ENCODE measurements around the gene SELENOI.

The SELENOI gene

DNA sequence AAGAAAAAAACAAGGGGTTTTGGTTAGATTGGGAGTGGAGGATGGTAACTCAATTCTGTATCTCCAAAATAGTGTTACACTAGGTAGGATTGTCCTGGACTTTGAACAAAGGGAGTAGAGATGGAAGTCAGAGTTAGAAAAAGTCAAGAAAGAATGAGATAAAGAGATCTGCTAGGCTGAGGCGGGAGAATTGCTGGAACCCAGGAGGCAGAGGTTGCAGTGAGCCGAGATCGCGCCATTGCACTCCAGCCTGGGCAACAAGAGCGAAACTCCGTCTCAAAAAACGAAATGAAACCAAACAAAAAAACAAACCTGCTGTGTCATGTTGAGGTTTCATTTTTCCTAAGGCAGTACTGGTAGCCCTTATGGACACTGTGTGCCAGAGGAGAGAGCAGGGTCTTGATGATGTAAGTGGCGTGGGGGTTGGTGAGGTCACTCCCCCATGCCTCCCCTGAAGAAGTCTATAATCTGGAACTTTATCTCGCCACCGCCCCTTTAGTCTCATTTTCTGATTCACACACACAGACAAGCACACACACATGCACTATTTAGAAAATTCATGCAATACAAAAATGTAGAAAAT is 66.2 kb downstream of the SELENOI start:
- peak in 1 of 5 donors; percentile 64 for DNase-seq

DNA sequence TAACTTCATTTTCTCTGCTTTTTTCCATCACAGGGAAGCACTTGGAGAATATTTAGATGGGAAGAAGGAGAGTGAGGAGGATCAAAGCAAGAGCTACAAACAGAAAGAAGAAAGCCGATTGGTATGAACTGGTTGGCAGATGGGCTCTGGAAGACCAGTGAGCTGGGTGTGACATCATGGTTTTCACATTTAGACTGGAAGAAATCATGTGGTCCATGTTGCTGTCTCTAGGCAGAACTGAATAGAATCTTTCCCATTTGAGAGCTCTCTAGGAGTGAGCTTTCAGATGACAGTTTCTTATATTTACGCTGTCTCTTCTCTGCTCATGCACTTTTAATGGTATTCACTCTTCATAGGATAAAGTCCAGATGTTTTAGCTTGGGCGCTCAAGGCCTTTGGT is 68.4 kb downstream of the SELENOI start:
- DNase-seq: no peak

DNA sequence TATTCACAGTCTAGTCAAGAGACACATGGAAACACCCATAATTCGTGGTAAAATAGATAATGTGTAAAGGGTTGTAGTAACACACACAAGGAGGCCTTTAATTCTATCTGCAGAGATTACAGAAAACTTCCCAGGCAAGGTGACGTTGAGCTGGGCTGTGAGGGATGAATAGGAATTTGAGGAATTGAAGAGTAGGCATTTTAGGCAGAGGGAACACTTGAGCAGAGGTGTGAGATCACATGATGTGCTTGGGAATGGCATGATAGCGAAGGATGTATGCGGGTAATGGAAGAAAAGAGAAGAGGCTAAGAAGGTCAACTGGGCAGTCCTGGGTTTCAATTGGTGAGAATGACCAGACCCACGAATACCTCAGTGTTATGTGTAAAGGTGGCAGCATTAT is 76.0 kb downstream of the SELENOI start:
- no peak for DNase-seq

GRCh38 chr2:26422947-26423629 is 77.1 kb downstream of the SELENOI start:
- DNase-seq: no peak

DNA sequence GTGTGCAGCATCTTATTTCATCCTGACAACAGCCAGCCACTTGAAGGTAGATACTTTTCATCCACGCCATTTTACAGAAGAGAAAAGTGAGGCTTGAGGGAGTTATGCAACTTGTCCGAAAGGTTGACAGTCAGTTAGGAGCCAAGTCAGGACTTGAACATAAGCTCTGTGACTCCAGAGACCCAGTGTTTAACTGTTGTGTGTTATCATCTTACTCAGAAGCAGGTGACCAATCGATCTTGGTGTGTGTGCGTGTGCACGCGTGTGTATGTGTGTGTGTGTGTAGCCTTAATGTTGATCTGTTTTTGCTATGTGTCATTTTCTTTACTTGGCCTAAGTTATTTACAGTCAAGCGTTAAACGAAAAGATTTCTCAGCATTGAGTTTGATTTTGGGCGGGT is 77.8 kb downstream of the SELENOI start:
- no peak for DNase-seq

DNA sequence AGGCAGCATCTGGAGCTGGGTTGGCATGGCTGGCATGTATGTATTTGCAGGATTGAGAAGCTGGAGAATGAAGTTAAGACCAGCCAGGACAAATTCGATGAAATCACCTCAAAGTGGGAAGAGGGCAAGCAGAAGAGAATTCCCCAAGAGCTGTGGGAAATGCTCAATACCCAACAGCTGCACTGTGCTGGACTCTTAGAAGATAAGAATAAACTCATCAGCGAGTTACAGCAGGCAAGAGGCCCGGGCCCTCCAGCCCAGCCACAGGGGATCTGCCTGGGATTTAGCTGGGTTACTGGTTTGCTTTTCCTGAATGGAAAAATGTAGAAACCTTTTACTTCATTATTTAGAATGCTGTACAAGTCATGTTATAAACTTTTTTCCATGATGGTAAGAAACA is 78.3 kb downstream of the SELENOI start:
- DNase-seq: no peak

GRCh38 chr2:26428846-26429245 is 82.9 kb downstream of the SELENOI start:
- DNase-seq: no peak

GRCh38 chr2:26429779-26430578 is 84.0 kb downstream of the SELENOI start:
- no peak for DNase-seq

- no peak for DNase-seq
These were observed 84.9 kb downstream of the SELENOI start for GRCh38 chr2:26430826-26431225.

DNA sequence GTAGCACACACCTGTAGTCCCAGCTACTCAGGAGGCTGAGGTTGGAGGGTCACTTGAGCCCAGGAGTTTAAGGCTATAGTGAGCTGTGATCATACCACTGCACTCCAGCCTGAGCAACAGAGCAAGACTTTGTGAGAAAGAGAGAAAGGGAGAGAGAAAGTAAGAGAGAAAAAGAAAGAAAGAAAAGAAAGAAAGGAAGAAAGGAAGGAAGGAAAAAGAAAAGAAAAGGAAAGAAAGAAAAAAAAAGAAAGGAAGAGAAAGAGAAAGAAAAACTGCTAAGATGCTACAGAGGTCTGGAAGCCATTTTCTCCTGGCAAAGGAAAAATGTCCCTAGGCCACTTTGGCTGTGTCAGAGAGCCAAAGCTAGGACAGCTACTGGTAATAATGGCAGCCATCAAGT is 86.4 kb downstream of the SELENOI start:
- no peak for DNase-seq

DNA sequence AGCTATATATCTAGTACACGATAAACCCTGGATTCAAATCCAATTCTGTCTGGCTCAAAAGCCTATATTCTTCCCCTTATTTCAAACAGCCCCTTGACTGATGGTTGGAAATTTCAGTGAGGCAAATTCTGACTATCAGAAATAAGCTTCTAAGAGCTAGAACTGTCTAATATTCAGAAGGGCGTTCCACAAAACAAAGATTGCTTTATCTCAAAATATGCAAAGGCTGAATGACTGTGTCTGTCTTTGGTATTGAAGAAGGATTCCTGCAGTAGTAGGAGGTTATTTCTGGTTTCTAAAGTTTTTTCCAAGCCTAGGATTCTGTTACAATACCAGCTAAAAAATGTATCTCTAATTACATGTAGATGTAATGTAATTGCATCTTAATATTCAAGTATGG is 86.9 kb downstream of the SELENOI start:
- no peak for DNase-seq

DNA sequence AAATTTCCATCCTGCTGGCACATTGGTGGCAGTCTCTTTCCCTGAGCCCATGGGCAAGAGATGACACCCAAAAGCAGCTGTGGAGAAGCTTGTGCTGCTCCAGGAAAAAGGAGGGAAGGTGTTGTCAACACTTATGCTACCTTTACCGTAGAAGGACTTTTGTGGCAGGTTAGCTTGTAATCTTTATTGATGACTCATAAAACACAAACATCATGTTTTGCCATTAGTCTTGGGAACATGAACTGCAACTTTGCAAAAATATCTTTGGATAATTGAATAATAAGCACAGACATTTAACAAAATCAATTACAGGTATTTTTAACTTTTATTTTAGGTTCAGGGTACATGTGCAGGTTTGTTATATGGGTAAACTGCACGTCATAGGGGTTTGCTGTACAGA is 89.2 kb downstream of the SELENOI start:
- DNase-seq: no peak

DNA sequence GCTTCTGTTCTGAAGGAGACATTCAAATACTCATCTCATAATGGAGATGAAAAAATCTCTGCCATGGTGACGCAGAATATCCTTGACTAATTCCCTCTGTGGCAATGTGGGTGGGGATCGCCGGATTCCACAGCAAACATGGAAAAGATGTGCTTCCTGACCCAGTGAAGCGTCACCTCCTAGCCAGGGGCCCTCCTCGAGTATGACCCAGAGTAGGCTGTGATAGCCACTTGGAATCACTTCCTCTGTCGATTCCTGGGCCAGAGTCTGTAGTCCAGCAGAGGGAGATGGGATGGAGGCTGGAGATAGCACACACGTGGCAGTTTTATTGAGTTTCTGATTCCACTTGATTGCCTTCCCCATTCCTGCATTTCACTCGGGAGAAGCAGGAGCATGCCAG is 92.6 kb downstream of the SELENOI start:
- DNase-seq: no peak

DNA sequence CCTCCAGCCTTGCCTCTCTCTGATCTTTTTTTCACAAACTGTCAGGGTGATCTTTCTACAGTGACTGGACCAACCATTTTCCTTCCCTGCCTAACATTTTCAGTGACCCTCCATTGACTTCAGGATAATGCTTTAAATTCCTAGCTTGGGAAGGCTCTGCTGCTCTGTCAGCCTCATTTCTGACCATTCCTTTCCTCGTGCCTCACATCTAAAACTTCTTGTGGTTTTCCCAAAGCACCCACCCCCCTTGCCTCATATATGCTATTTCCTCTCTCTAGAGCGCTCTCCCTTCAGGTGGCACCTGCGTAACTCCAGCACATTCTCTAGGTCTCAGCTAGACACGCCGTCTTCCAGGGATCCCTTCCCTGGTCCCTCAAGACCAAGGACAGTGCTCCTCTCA is 93.0 kb downstream of the SELENOI start:
- DNase-seq: no peak

DNA sequence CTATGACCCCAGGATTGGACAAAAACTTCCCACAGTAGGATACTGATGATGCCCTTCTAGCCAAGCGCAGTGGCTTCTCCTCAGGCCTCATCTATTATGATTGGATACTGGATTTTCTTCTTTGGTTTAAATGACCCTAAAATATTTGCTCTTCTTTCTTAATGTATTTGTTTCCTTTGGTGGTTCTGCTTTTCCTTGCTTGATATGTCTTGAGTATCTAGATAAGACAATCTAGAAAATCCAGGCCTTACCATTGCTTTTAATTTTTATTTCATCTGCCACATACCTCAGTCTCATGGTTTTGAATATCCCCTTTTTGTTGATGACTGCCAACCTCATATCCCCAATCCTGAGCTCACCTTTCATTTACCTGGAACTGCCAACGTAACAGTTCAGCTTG is 96.4 kb downstream of the SELENOI start:
- DNase-seq: no peak

- no peak for DNase-seq
These were observed 96.8 kb downstream of the SELENOI start for GRCh38 chr2:26442707-26443106.

DNA sequence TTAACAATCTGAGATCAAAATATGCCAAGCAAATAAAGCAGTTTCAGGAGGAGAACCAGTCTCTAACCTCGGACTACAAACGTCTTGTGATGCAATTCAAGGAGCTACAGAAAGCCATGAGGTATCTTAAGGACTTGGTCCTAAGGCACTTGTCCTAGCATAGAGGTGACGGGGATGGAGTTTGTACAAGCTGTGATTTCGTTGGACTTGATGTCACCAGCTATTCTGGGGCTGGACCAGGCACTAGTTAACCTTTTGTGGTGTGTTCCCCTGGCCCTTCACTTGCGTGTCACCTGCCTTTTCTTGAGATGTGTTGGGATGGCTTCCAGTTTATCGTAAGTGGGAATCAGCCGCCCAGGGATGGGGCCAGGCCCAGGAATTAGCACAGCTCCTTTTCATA is 98.3 kb downstream of the SELENOI start:
- DNase-seq: no peak
